ENCODE data around the gene SAP30.

SAP30 gene

GRCh38 chr4:173403051-173403450, 32.3 kb downstream of the SAP30 start:
- H2AFZ ChIP-seq (ENCODE audit: low read length) = no peak overlapping the region
- no peaks in the 10 kb centered on the region for H3K27me3 ChIP-seq (ENCODE audit: insufficient read depth, low read length)
- H4K20me1 ChIP-seq (ENCODE audit: insufficient read depth, low read length) = no peaks in the 10 kb centered on the region
- H3K9ac ChIP-seq (ENCODE audit: low read length) = no peak overlapping the region
- no peaks in the 10 kb centered on the region for H3K9me3 ChIP-seq (ENCODE audit: low read length)
- TF ChIP-seq CTCF (IDR thresholded peaks at IDR 0.05; ENCODE audit: low read length) (no peak), EZH2 (IDR thresholded peaks at IDR 0.05; ENCODE audit: borderline replicate concordance, low read length) (no peak)
- no peaks in the 10 kb centered on the region for H3F3A ChIP-seq (ENCODE audit: insufficient read depth, low read length)
- H3K27ac ChIP-seq (ENCODE audit: low read depth, low read length, poor library complexity, severe bottlenecking) = no peak overlapping the region
- no peak overlapping the region for H3K4me3 ChIP-seq (ENCODE audit: low read depth, low read length, poor library complexity, severe bottlenecking)
- no peaks in the 10 kb centered on the region for H3K36me3 ChIP-seq (ENCODE audit: insufficient read depth, low read length)
- no peaks in the 10 kb centered on the region for H3K9me2 ChIP-seq (ENCODE audit: low read depth, low read length)
- H3K4me1 ChIP-seq (ENCODE audit: insufficient read depth, low read length, severe bottlenecking) = no peaks in the 10 kb centered on the region
- no peaks in the 10 kb centered on the region for H3K79me2 ChIP-seq (ENCODE audit: insufficient read depth, low read length)
- H3K4me2 ChIP-seq (ENCODE audit: low read length) = no peak overlapping the region

DNA sequence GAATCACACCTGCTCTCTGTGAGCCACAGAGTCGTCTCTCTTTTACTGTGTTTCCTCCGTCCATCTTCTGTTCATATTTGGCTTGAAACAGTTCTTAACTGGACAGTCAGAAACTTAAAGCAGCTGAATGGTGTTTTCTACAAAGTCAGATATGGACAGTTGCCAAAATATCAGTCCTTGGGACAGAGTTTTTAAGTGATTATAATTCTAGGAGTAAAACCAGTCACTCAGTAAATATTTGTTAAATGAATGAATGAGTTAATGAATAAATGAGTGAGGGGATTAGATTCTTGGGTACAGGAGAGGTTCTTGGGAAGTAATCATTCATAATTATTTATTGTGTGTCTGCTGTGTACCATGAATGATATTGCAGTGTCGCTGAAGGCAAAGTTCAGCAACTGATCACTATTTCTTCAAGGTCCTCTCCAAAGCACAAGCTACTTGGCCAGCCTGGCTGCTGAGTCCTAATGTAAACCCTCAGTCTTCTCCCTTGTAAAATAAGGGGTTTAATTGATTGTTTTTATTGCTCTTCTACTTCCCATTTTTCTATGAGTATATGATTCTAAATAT, 33.6 kb downstream of the SAP30 start:
- Histone ChIP-seq H3K27me3 (ENCODE audit: insufficient read depth, low read length) (no peaks in the 10 kb centered on the region), H4K20me1 (ENCODE audit: insufficient read depth, low read length) (no peaks in the 10 kb centered on the region), H3K9ac (ENCODE audit: low read length) (no peak overlapping the region), H2AFZ (ENCODE audit: low read length) (no peak overlapping the region), H3K9me2 (ENCODE audit: low read depth, low read length) (no peaks in the 10 kb centered on the region), H3K79me2 (ENCODE audit: insufficient read depth, low read length) (no peaks in the 10 kb centered on the region), H3K9me3 (ENCODE audit: low read length) (no peaks in the 10 kb centered on the region), H3K36me3 (ENCODE audit: insufficient read depth, low read length) (no peaks in the 10 kb centered on the region), H3K27ac (ENCODE audit: low read depth, low read length, poor library complexity, severe bottlenecking) (no peak overlapping the region), H3K4me1 (ENCODE audit: insufficient read depth, low read length, severe bottlenecking) (no peaks in the 10 kb centered on the region), H3K4me3 (ENCODE audit: low read depth, low read length, poor library complexity, severe bottlenecking) (no peak overlapping the region), H3F3A (ENCODE audit: insufficient read depth, low read length) (no peaks in the 10 kb centered on the region), H3K4me2 (ENCODE audit: low read length) (no peak overlapping the region)
- TF ChIP-seq EZH2 (IDR thresholded peaks at IDR 0.05; ENCODE audit: borderline replicate concordance, low read length) (no peak), CTCF (IDR thresholded peaks at IDR 0.05; ENCODE audit: low read length) (no peak)

- no peak overlapping the region for H3K4me3 ChIP-seq (ENCODE audit: low read depth, low read length, poor library complexity, severe bottlenecking)
- H3K9ac ChIP-seq (ENCODE audit: low read length) = no peak overlapping the region
- H3K36me3 ChIP-seq (ENCODE audit: insufficient read depth, low read length) = no peaks in the 10 kb centered on the region
- H3K9me2 ChIP-seq (ENCODE audit: low read depth, low read length) = no peaks in the 10 kb centered on the region
- H2AFZ ChIP-seq (ENCODE audit: low read length) = no peak overlapping the region
- TF ChIP-seq EZH2 (IDR thresholded peaks at IDR 0.05; ENCODE audit: borderline replicate concordance, low read length) (no peak), CTCF (IDR thresholded peaks at IDR 0.05; ENCODE audit: low read length) (no peak)
- H3K79me2 ChIP-seq (ENCODE audit: insufficient read depth, low read length) = no peaks in the 10 kb centered on the region
- no peaks in the 10 kb centered on the region for H3K9me3 ChIP-seq (ENCODE audit: low read length)
- H3F3A ChIP-seq (ENCODE audit: insufficient read depth, low read length) = no peaks in the 10 kb centered on the region
- no peaks in the 10 kb centered on the region for H3K27me3 ChIP-seq (ENCODE audit: insufficient read depth, low read length)
- no peak overlapping the region for H3K4me2 ChIP-seq (ENCODE audit: low read length)
- no peaks in the 10 kb centered on the region for H3K4me1 ChIP-seq (ENCODE audit: insufficient read depth, low read length, severe bottlenecking)
- H4K20me1 ChIP-seq (ENCODE audit: insufficient read depth, low read length) = no peaks in the 10 kb centered on the region
- H3K27ac ChIP-seq (ENCODE audit: low read depth, low read length, poor library complexity, severe bottlenecking) = no peak overlapping the region
Observed at GRCh38 chr4:173405840-173406606, 35.3 kb downstream of the SAP30 start.

All from OCI-LY1 (cell line).